Hepatocyte (in vitro differentiated cells): Measurements from ENCODE around the gene PAM.

ENCODE experiments used
- CTCF ChIP-seq: fragments of 200-600 bp; sonication (generic); IDR thresholded peaks from 2 replicates; pipeline ENCODE4 v1.5.1; 2016; ENCODE audit warnings: antibody characterized with exemption, mild to moderate bottlenecking; ENCODE audit not compliant: poor library complexity
- EZH2 ChIP-seq: fragments of 200-600 bp; sonication (generic); IDR thresholded peaks from 2 replicates; pipeline ENCODE4 v1.6.1; 2016; ENCODE audit warnings: antibody characterized with exemption, mild to moderate bottlenecking, borderline replicate concordance

DNA sequence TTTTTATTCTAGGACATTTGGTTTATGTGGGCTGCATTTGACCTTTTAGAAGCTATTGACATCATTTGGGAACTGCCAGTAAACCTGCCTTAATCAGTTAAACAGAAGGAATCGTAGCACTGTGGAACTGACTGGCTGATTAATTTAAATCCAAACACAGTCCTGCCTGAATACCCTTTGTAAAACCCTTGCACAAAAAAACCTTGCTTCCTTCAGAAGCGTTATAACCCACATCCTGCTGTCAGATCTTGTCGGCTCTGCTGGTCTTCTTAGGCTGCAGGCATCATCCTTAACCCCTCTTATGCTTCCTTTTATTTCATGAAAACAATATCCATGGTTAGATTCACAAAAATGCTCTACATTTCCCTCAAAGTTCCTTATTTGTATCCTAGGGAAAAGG lies 46.3 kb downstream of the PAM start:
- TF ChIP-seq CTCF = no peak
- no peak for TF ChIP-seq EZH2
